GM19372 (cell line): ENCODE data around the gene WNT6.

Experiments used
- ATAC-seq: cut with Tn5 transposase; IDR thresholded peaks from one replicate; pipeline ENCODE4 v1.9.1; 2021; ENCODE audit warnings: mild to moderate bottlenecking, low read depth, moderate library complexity; ENCODE audit not compliant: unreplicated experiment

WNT6 gene

DNA sequence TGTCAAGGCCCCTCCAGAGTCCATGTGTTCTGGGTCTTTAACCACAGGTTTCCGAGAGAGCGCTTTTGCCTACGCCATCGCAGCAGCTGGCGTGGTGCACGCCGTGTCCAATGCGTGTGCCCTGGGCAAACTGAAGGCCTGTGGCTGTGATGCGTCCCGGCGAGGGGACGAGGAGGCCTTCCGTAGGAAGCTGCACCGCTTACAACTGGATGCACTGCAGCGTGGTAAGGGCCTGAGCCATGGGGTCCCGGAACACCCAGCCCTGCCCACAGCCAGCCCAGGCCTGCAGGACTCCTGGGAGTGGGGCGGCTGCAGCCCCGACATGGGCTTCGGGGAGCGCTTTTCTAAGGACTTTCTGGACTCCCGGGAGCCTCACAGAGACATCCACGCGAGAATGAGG is 30.3 kb downstream of the WNT6 start:
- ATAC-seq, result no peak

DNA sequence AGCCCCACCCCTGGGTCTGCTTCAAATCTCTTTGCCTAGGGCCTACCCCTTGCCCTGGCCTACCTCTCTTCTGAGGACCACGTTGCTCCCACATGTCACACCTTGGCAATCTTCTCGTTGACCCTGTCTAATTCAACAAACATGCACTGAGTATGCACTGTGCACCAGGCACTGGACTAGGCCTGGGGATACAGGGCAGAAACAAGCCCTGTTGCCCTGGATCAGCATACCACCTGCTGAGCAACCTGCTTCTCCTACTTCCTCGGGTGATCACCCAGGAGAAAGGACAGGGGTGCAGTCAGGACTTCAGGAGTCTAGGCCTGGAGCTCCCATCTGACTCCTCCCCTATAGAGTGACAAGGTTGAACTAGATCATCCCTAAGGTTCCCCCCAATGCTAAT is 30.8 kb downstream of the WNT6 start:
- no peak for ATAC-seq

DNA sequence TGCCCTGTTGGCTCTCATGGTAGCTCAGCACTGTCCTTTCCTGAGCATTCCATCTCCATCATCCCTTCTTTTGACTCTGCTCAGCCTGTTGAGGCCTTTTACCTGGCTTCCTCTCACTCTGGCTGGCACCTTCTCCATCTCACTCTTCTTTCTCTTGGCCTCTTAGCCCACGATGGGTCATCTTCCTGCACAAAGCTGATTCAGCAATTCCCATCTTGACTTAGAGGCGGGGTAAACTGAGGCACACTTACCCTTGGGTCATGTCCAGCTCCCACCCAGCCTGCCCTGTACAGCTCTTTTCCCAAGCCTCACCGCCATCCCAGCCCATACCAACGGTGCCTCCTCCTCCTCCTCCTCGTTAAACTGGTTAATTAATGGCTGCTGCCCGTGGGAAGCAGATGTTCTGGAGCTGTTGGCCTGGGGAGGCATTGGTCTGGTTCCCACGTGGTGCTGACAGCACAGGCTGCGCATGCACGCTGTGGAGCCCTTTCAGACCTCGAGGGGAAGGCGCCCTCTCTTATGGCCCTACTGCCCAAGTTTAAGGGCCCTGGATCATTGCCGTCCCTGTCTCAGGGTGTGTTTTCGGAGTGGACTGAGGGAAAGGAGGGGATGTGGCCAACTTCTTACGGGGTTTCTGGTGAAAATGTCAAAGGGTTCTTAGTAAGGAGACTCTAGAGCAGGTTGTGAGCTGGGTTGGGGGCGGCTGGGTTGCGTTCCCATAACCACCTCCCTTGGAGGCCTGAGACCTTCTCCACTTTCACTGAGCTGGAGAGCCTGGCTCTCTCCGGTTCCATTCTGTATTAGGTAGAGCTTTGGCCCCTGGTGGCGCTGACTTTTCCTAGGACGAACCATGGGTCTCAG is 31.9 kb downstream of the WNT6 start:
- ATAC-seq, result no peak

DNA sequence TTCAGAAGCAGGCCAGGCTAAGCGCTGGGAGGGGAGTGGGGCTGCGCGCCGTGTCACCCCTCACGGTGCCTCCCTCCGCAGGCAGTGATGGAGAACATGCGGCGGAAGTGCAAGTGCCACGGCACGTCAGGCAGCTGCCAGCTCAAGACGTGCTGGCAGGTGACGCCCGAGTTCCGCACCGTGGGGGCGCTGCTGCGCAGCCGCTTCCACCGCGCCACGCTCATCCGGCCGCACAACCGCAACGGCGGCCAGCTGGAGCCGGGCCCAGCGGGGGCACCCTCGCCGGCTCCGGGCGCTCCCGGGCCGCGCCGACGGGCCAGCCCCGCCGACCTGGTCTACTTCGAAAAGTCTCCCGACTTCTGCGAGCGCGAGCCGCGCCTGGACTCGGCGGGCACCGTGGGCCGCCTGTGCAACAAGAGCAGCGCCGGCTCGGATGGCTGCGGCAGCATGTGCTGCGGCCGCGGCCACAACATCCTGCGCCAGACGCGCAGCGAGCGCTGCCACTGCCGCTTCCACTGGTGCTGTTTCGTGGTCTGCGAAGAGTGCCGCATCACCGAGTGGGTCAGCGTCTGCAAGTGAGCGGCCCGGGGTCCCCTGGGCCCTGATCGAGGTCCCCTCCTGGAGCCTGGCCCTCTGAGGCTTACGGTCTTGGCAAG is 33.2 kb downstream of the WNT6 start:
- peak; percentile 42 for ATAC-seq

DNA sequence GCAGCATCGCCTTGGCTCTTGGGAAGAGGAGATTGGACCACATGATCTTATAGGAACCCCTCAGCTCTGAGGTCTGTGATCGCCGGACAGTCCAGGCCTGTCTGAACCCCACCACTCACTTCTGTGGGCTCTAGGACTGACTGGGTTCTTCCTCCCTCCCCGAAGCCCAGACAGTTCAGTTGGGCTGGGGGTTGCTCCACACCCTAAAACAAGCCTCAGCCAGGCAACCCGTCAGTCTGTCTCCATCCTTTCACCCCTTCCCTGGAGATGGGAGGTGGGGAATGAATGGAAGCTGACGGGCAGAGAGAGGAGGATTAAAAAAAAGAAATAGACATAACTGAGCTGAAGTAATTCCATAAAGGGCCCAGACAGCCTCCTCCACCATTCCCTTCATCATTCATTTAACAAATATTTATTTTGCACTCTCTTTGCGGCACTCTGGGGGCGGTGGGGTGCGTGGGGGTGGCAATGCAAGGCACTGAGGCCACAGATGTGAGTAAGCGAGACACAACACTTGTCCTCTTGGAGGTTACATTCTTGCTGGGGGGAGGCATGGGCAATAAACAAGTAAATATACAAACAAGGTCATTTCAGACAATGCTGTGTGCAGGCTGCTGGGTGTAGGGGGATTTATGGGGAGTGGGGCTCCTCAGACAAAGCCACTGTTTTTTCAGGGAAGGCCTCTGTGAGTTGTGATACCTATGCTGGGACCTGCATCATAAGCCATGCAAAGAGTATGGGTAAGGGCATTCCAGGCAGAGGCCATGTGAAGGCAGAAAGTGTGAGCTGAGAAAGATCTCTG is 33.9 kb downstream of the WNT6 start:
- ATAC-seq, result no peak

DNA sequence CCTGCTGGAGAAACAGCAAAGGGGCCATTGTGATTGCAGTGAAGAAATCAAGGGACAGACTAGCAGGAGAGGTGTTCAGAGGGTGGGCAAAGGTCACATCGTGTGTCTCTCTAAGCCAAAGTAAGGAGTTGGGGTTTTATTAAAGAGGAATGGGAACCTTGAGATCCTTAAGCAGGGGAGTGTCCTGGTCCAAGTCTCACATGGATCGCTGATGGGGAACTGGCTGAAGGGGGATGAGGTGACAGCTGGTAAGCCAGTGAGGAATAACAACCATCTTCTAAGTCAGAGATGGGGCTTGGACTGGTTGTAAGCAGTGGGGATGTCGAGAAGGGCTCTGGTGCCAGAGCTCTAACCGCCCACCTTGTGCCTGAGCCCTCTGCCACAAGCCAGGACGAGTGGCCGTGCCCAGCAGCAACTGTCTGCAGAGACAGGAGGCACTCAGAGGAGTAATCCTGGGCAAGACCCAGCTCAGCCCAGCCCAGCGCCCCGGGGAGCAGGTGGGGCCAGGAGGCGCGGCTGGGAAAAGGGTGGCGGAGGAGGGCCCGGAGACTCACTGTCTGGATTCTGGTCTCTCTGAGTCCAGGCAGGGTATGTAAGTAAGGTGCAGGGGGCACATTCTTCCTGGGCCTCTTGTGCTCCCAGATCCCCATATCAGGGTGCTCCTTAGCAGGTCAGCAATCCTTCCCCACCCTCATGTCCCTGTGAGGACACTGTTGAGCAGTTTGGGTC is 34.7 kb downstream of the WNT6 start:
- no peak for ATAC-seq

DNA sequence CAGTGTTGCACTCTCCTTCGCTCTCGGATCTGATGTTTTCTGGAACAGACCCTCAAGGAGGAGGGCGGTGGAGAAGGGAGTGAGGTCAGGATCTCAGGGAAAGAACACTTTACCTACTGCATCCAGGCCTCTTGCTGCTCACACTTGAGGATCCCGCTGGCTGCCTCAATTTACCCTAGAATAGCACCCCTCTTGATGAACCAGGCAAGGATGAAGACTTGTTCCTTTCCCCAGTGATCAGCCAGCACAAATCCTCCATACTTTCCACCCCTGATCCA is 35.2 kb downstream of the WNT6 start:
- no peak for ATAC-seq

DNA sequence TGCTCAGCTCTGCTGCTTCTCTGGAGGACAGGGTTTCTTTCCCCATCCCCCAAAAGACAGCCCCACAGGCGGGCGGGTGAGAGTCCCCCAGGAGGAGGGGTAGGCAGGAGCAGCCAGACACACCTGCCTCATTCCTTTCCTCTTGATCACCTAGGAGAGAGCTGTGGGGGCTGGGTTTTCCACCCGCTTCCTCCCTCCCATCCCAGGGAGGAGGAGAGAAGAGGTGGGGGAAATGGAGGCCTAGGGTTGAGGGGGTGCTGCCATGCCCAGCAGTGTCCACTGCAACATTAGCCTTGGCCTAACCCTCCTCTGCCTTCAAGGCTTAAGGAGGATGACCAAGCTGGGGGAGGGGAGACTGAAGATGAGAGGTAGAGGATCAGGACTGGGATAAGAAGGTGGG is 35.7 kb downstream of the WNT6 start:
- ATAC-seq, result no peak

DNA sequence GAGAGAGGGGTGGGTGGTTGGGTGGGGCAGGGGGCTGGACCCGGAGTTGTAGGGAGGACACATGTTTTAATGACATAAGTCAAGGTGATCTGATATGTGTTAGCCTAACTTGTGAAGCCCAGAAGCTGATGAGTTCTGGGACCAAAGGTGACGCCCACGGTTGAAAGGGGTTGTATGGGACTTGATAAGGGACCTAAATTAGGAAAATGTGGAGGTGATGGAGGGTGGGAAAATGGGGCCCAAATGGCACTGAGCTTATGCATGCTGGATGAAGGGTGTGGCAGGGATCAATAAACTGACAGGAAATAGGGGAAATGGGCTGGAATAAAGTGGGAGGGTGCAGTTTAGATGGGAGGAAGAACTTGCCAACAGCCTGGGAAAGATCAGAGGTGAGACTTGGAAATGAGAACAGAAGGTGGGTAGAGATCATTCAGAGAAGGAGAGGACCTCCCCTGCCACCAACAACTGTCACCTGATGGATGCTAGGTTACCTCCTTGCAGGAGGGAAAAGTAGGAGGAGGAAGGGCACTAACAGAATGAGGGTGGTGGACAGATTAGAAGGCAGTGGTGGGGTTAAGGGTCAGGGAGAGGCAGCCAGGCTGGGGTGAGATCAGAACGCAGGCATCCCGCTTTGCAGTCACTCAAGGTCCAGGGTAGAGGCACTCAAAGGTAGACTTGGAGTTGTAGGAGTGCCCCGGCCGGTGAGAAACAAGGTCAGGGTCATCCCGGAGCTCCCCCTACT is 36.3 kb downstream of the WNT6 start:
- peak; percentile 14 for ATAC-seq

DNA sequence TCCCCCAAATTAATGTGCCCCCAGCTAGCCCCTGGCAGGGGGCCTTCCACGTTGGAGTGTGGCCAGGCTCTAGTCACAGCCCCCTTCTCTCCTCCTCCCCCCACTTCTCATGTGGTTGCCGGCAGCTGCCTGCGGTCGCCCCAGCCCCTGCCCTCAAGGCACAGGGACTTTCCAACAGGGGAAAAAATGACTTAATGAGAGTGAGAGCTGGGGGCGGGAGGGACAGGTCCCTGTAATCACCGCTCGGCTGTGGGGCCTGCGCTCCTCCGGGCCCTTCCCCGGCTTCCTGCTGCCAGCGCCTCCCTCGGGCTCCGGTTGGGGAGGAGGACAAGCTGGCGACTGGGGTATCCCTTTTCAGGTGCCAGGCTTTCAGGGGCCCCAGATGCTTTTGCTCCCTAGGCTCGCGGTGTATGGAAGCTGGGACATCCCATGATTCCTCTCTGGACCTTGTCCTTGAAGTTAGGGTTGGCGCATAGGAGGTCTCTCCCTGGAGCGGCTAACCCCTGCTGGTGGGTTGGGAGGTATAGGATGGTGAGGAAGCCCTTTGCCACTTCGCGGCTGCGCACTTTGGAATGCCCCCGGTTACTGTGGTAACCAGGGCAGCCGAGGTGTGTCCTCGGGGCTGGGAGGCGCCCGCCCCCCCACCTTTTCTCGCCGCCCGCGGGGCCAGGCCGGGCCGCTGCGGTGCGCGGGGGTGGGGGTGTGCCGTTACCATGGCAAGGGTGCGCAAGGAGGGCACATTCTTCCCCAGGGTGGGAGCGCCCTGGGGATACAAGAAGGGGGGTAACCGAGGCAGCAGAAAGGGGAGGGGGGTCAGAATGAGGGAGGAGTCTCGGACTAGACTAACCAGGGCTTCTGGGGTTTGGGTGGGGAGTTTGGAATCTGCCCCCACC is 37.1 kb downstream of the WNT6 start:
- peak; percentile 48 for ATAC-seq

DNA sequence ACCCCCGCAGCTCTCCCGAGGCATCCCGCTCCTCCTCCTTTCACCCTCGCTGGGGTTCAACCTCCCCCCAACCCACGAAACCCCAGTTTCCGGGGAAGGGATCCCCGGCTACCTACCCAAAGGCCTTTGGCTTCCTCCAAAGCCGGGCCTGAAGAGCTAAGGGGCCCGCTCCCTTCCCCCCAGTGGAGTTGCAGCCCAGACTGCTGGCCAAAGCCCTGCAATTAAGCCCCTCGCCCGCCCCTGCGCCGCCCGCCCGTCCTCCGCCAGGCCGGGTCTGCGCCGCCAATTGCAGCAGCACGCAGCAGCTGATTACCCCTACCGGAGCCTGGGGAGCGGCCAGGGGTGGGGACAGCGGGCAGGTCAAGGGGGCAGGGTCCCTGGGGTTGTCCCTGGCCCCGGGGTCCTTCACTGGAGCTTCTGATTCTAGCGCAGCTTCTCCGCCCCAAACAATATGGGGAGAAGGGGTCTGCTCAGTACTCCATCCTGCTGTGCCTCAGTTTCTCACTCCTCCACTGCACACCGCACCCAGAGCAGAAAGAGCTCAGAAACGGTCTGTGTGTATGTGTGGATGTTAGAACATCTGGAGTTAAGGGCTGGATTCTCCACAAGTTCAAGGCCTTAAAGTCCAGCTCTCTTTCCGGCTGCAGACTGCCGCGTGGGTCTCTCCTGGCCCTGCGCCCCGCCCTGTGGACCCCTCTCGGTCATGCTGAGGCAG is 37.9 kb downstream of the WNT6 start:
- ATAC-seq, result no peak

DNA sequence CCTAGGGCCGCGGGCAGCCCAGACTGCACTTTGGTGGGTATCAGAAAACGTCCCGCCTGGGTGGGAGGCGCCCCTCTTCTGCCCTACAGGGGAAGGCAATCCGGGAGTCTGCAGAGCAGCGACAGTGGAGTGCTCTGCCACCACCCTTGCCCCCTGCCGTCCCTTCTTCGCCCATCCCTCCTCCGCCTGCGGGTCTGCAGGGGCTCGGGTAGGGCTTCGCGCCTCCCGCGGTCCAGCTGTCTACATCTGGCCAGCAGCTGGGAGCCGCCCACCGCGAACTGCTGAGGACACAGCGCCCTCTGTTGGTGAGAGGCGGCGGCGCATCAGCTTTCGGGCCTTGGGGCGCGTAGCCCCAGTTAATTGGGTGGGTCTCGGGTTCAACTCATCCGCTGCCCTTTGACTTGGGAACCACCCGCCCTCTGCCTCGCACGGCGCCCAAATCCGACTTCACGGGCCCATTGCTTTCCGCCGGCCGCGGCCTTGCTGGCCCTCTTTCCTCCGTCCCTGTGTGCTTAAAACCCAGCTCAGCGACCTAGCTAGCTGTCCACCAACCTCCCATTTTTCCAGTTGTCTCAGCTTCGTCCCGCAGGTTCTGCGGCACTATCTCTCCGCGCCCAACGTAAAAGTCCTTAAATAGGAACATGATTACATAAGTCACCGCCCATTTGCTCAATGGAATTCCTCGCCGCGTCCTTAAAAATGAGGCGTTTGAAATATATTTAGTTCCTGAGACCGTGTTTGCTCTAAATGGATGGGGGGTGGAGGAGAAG is 38.7 kb downstream of the WNT6 start:
- peak; percentile 35 for ATAC-seq

DNA sequence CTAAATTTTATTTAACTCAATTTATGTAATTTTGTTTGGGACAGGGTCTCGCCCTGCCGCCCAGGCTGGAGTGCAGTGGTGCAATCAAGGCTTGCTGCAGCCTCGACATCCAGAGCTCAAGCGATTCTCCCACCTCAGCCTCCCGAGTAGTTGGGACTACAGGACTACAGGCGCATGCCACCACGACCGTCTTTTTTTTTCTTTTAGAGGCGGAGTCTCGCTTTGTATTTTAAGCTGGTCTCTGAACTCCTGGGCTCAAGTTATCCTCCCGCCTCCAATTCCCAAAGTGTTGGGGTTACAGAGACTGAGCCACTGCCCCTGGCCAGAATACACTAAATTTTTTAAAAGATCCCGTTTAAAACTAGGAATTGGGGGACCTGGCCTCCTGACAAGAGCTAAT is 39.5 kb downstream of the WNT6 start:
- ATAC-seq, result no peak

DNA sequence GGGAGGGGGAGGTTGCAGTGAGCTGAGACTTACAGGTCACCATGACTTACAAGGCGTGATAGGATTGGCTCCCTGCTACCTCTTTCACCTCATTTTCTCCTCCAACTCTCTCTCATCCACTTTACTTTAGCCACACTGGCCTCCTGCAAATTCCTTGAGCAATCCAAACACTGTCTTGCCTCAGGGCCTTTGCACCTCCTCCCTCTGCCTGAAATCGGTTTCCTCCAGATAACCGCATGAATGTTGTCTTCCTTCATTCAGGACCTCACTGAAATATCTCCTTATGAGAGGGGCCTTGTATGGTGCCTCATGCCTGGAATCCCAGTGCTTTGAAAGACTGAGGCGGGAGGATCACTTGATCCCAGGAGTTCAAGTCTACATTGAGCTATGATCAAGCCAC is 42.8 kb downstream of the WNT6 start:
- ATAC-seq, result no peak

DNA sequence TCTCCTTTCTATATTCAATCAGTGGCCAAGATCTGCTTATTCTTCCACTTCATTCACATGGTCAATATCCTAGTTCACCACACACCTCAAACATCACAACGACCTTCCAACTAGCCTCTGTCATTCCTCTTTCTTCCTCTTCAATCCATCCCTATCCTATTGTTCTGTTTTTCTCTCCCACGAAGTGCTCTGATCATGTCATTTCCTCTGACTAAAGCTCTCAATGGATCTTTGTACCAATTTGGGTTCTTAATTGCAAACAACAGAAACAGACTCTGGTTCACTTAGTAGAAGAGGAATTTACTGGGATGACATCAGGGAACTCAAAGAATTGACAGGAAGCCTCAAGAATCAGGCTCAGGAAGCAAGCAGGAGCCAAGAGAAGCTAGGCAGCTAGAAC is 44.6 kb downstream of the WNT6 start:
- ATAC-seq, result no peak

DNA sequence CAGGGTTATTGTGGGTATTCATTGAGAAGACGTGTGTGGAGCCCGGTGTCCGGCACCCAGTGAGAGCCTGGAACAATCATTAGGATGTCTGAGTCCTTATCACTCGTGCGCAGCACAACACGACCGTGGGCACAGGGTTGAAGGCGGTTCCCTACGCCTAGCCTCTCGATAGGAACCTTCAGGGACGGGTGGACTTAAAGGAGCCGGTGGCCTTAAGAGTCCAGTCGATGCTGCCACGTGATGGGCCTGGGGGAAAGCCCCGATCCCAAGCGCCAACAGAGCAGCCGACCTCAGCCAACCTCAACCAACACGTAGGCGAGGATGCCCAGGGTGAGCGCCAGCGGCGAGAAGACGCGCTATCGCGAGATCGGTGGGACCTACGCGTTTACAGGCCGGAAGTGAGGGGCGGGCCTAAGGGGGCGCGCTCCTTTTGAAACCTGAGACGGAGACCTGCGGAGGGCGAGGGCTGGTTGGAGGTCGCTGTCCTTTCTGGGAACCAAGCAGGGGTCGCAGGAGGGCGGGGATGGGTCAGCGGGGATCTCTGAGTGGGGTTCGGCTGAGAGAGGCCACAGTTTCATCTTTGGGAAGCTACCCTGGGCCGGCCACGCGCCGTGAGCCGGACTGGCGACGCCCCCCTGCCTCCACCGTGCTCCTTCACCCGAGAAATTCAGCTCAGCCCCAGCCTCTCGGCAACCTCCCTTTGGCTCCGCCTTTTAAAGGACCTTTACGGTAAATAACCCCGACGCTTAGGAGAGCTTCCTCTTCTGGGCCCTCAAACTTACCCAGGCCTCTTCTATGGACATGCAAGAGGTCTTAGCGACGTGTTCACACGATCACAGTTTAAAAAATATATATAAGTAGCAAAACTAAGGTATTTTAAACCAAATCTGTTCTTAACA is 49.4 kb downstream of the WNT6 start:
- peak; percentile 86 for ATAC-seq

DNA sequence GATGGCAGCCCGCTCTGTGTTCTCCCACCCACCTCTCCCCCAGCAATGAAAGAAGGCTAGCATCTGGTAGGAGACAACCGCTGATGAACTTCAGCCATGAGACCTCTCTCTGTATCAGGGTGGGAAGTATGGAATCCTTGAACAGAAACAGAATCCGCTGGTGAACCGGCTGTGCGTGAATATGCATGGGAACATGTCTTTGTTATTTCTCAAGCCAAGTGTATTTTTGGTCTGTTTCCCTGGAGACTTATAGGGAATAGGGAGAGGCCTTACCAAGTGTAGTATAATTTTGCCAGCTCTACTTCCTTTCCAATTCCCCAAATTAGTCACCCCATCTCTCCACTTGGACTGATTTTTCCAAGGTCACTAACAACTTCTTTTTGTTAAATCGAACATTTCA is 51.1 kb downstream of the WNT6 start:
- ATAC-seq, result no peak
